ENCODE results near the gene S1PR5.

DNA sequence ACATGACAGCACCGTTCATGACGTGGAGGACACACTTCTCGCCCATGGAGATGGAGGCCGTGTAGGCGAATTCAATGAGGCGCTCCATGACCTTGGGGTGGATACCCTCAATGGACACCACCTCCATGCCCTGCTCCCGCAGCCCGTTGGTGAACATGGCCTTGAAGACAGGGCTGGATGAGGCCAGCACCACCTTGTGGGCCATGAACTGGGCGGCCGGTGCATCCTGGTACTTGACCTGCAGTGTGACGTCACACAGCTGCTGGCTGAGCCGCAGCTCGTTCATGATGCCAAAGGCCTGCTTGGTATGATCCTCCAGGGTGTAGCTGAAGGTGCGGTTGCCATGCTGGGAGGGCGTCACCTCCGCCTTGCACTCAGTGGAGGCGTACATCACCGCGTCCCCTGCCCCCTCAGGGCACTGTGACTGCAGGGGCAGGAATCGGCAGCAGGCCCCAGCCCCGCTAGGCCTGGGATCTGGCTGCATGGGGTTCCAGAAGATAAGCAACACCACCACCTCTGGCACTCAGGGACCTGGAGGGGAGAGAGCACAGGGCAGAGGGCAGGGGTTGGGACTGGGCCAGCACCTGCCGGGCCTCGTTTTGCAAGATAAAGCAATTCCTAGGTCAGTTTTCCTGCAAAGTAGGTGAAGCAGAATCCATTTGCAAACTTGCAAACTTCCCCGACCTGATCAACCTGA is 17.5 kb downstream of the S1PR5 start:
- TF ChIP-seq, protein P1, sequence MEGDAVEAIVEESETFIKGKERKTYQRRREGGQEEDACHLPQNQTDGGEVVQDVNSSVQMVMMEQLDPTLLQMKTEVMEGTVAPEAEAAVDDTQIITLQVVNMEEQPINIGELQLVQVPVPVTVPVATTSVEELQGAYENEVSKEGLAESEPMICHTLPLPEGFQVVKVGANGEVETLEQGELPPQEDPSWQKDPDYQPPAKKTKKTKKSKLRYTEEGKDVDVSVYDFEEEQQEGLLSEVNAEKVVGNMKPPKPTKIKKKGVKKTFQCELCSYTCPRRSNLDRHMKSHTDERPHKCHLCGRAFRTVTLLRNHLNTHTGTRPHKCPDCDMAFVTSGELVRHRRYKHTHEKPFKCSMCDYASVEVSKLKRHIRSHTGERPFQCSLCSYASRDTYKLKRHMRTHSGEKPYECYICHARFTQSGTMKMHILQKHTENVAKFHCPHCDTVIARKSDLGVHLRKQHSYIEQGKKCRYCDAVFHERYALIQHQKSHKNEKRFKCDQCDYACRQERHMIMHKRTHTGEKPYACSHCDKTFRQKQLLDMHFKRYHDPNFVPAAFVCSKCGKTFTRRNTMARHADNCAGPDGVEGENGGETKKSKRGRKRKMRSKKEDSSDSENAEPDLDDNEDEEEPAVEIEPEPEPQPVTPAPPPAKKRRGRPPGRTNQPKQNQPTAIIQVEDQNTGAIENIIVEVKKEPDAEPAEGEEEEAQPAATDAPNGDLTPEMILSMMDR (IDR thresholded peaks at IDR 0.05) = no peak
- no peak for TF ChIP-seq POLR2A (IDR thresholded peaks at IDR 0.05)

Measured in prostate gland (tissue), 2 donors.